ENCODE data around the gene OR8H2.

DNA sequence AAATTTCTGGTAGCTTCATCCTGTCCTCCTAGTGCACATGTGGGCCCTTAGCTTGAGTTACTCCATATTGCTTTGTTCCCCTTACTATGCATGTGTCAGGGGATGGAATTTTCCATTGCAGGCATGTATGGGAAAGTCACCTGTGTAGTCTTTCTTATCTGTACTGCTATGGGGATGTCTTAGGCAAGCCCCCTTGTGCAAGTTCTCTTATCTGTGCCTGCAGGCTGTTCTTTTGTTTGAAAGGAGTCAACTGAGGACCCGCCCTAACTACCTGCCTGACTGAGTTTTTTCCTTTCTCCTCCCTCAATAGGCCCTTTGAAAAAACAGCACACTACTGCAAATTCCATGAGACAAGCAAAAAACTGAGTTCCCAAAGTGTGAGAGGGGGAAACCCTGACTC is 47.9 kb downstream of the OR8H2 start:
- TF ChIP-seq, protein P1, sequence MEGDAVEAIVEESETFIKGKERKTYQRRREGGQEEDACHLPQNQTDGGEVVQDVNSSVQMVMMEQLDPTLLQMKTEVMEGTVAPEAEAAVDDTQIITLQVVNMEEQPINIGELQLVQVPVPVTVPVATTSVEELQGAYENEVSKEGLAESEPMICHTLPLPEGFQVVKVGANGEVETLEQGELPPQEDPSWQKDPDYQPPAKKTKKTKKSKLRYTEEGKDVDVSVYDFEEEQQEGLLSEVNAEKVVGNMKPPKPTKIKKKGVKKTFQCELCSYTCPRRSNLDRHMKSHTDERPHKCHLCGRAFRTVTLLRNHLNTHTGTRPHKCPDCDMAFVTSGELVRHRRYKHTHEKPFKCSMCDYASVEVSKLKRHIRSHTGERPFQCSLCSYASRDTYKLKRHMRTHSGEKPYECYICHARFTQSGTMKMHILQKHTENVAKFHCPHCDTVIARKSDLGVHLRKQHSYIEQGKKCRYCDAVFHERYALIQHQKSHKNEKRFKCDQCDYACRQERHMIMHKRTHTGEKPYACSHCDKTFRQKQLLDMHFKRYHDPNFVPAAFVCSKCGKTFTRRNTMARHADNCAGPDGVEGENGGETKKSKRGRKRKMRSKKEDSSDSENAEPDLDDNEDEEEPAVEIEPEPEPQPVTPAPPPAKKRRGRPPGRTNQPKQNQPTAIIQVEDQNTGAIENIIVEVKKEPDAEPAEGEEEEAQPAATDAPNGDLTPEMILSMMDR (IDR thresholded peaks at IDR 0.05), result no peak
- no peak for TF ChIP-seq ZFX (IDR thresholded peaks at IDR 0.05; ENCODE audit: borderline replicate concordance)
